Stimulated activated CD4-positive, alpha-beta T cell treated with anti-CD3 and anti-CD28 coated beads, Interleukin-12 subunit alpha, Interleukin-12 subunit beta, amount 100 ng/mL, for 24 hours (primary cell): ENCODE results near the gene PIGU.

Experiments used
- DNase-seq, 2 experiments: peaks; one replicate each; pipeline ENCODE4 v3.0.0-alpha.2; 2020; ENCODE audit warnings: low read depth in 2 of 2

The PIGU gene

GRCh38 chr20:34512955-34513419 is 163.9 kb downstream of the PIGU start:
- no peak for DNase-seq

- DNase-seq = no peak
These were observed 164.5 kb downstream of the PIGU start for GRCh38 chr20:34512266-34512954.

- no peak for DNase-seq
These were observed 165.0 kb downstream of the PIGU start for GRCh38 chr20:34511891-34512265.

DNA sequence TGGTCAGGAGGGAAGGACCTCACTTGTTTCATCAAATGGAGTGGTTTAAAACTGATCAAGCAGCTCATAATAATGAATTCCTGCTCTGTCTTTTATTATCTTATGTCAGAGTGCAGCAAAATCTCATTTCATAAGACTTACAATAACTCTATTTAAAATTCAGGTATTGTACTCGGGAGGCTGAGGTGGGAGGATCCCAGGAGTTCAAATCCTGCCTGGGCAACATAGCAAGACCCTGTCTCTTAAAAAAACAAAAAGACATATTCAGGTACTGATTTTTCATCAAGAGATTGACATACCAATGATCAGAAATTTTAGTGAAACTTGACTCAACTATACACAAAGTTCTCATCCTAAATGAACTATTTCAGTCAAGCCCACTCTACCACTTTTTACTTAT is 166.3 kb downstream of the PIGU start:
- DNase-seq = no peak
